Fibroblast of villous mesenchyme (primary cell): ENCODE measurements around the gene SPATA7. TPM values are rescaled to one million over a fixed set of nuclear protein-coding genes. Genes with fewer than 3 reads are reported as not detected.

Experiments used
- DNase-seq: peaks from one replicate; pipeline ENCODE4 v3.0.0-alpha.2; 2010; ENCODE audit warnings: low read depth
- H3K4me3 ChIP-seq: 2 replicates; pipeline ENCODE4 v1.5.1; 2011; ENCODE audit warnings: low read depth, mild to moderate bottlenecking, low read length
- CTCF ChIP-seq: IDR thresholded peaks from 2 replicates; pipeline ENCODE4 v1.5.1; 2012; ENCODE audit warnings: low read depth, mild to moderate bottlenecking, low read length; ENCODE audit not compliant: insufficient read depth
- total RNA-seq: library from RNA; depleted of rRNA; stranded (reverse); fragments of >200 nt; gene quantifications from 2 replicates; pipeline ENCODE4 v1.2.3, GENCODE V29; 2012

Gene SPATA7
- total RNA-seq, 1 donor = 13.0 TPM

DNA sequence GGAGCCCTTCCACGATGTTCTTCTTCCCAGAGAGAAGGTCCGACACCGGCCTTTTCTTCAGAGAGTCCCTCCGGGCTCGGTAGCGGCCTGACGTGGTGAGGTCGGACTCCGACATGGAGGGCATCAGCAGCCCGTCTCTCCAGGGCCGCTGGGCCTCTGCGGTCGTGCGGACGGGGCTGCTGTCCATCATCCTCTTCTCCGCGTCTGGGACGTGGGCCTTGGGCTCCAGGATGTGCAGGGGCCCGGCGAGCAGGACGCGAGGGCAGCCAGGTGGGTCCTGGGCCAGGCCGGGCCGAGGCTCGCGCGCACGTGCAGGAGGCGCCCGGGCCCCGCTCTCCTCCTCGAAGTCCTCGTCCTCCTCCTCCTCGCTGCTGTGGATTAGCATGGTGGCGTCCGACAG is 93.5 kb downstream of the SPATA7 start:
- H3K4me3 ChIP-seq = no peak overlapping the region
- DNase-seq = no peak
- TF ChIP-seq CTCF = no peak

DNA sequence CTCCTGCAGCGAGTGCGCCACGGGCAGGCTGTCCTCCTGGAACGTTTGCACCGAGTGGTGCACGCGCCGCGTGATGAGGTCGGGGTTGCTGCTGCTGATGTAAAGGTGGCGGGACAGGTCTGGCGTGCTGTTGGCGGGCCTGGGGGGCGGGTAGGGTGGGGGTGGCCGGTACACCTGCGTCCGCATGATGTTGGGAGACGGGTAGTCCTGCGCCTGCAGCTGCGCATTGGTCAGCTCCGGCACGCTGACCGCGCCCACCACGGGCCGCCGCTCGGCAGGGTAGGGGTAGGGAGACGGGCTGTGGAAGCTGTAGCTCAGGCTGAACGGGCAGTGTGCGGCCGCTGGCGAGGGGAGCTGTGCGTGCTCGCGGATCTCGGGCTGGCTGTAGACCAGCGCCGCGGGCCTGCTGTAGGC is 94.1 kb downstream of the SPATA7 start:
- no peak for DNase-seq
- TF ChIP-seq CTCF = no peak
- H3K4me3 ChIP-seq = no peak overlapping the region

DNA sequence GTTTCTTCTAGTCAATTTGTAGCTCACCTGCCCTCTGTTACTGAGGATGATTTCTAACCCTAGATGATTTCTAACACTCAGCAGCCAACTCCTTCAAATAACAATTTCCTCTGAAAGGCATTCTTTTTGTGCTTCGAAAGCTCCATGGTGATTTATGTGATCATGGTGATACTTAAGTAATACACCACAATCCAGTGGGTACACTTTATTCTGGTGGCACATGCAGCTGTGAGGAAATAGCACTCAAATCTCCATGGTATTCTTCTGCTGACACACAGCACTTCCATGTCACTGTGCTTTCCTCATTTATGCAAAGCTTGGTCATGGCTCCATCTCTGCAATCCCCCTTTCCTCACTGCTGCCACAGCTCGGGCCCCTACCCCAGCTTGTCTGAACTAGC is 95.6 kb downstream of the SPATA7 start:
- DNase-seq = no peak
- no peak for TF ChIP-seq CTCF
- H3K4me3 ChIP-seq = no peak overlapping the region

- no peak for TF ChIP-seq CTCF
- DNase-seq = no peak
- H3K4me3 ChIP-seq = no peak overlapping the region
Measured at GRCh38 chr14:88481794-88482193, 96.3 kb downstream of the SPATA7 start.

- no peak for DNase-seq
- TF ChIP-seq CTCF = no peak
- H3K4me3 ChIP-seq = no peak overlapping the region
Measured at GRCh38 chr14:88482524-88482923, 97.1 kb downstream of the SPATA7 start.

Other genes starting within 250 kb of the SPATA7 start
- gene KCNK10, start 62.4 kb upstream of the SPATA7 start, total RNA-seq = not detected in 2 replicates
- 14.2 TPM in 2 replicates for gene PTPN21, start 169.3 kb downstream of the SPATA7 start, total RNA-seq
- gene ZC3H14, start 177.4 kb downstream of the SPATA7 start, total RNA-seq = 83.1 and 85.5 TPM in 2 replicates